Measurements from ENCODE around the gene KRTAP5-7.
"Not testable (repeated sequence)": the region's sequence is repeated elsewhere in the genome, so short reads cannot be mapped to it uniquely, and the experiment has no call there.

The KRTAP5-7 gene

DNA sequence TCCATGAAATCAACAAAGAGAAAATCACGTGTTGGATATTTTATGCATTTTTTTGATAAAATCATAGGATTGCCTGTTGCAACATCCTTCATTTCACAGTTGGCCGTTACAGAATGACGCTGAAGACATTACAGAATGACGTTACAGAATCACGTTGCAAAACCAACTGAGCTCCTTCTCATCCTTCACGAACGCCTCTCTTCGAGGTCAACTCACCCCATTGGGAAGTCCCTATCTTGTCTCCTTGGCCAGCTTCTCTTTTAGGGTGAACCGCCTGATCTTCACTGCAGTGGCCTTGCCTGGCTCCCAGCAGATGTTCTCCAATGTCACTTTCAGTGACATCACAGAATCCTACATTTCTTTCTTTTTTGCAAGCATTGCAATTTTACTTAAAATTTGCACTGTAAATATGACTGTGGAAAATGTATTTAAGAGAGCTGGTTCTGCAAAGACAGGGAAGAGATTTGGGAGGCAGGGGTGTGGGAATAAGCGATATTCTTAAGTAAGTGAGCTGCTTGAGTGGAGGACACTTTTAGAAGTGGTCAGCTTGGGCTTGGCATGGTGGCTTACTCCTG, 5.1 kb downstream of the KRTAP5-7 start:
- no peak for DNase-seq (ENCODE audit: low read depth in 2 of 2)

GRCh38 chr11:71534711-71535608, 7.9 kb downstream of the KRTAP5-7 start:
- not testable (repeated sequence) for DNase-seq (ENCODE audit: low read depth in 2 of 2)

- no peak for DNase-seq (ENCODE audit: low read depth in 2 of 2)
Observed at GRCh38 chr11:71535825-71536224, 8.8 kb downstream of the KRTAP5-7 start.

- DNase-seq (ENCODE audit: low read depth in 2 of 2): no peak
Observed at GRCh38 chr11:71537537-71537936, 10.5 kb downstream of the KRTAP5-7 start.

DNA sequence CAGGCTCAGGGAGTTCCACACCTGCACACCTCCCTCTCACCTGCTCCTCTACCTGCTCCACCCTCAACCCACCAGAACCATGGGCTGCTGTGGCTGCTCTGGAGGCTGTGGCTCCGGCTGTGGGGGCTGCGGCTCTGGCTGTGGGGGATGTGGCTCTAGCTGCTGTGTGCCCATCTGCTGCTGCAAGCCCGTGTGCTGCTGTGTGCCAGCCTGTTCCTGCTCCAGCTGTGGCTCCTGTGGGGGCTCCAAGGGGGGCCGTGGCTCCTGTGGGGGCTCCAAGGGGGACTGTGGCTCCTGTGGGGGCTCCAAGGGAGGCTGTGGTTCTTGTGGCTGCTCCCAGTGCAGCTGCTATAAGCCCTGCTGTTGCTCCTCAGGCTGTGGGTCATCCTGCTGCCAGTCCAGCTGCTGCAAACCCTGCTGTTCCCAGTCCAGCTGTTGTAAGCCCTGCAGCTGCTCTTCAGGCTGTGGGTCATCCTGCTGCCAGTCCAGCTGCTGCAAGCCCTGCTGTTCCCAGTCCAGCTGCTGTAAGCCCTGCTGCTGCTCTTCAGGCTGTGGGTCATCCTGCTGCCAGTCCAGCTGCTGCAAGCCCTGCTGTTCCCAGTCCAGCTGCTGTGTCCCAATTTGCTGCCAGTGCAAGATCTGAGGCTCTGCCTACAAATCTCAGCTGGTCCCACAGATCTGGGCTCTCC, 11.1 kb downstream of the KRTAP5-7 start, which contains the start of gene KRTAP5-8:
TSS of gene KRTAP5-8 (plus strand) at position 49 of the 689 bp plus-strand sequence. CDS start at position 80, 31 bp downstream.
- not testable (repeated sequence) for DNase-seq (ENCODE audit: low read depth in 2 of 2)

DNA sequence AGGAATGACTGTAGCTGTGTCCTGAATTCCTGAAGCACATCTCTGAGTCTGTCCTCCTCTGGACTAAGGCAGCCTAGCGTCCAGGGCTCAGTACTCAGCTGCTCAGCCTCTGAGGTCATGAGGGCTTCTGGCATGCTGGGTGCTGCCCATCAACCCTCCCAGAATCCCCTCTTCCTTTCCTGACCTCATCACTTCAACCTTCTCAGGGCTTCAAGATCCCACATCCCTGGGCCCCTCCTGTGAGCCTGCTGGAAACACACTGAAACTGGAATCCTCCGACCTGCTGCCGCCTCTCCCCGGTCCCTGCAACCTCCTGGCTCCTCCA, 11.6 kb downstream of the KRTAP5-7 start:
- DNase-seq (ENCODE audit: low read depth in 2 of 2): no peak

GRCh38 chr11:71539017-71539416, 11.9 kb downstream of the KRTAP5-7 start:
- no peak for DNase-seq (ENCODE audit: low read depth in 2 of 2)

DNA sequence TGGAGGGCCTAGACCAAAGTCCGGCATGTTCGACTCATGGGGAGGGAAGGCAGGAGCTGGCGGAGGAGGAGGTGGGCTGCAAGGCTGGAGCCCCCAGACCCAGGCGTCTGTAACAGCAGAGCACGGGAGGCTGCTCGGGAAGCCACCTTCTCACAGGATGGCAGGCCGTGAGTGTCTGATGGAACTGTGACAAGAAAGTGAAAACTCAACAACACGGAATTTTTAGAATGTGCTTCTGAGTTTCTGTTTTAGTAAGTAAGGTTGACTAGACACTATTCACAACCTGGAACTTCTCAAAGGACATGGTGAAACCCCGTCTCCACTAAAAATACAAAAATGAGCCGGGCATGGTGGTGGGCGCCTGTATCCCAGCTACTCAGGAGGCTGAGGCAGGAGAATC, 12.9 kb downstream of the KRTAP5-7 start:
- not testable (repeated sequence) for DNase-seq (ENCODE audit: low read depth in 2 of 2)

DNA sequence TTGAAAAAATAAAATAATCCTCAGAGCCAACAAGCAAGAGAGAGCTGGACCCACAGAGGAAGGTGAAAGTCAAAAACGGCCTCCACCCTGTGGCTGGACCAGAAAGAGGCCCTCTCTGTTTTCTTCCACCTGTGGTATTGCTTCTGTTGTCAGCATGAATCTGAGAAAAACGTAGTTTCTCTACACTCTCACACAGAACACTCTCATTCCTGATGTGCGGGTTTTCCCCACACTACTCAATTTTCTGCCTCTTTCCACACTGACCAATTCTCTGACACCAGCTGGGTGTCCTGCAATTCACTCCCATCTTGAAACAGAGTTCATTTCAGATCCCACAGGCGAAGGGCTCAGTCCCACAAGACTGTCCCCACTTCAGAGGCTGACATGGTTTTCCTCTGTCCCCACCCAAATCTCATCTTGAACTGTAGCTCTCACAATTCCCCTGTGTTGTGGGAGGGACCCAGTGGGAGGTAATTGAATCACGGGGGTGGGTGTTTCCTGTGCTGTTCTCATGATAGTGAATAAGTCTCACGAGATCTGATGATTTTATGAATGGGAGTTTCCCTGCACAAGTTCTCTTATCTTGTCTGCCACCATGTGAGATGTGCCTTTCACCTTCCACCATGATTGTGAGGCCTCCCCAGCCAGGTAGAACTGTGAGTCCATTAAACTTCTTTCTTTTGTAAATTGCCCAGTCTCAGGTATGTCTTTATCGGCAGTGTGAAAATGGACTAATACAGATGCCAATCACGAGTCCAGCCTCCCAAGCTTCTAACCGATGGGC, 13.6 kb downstream of the KRTAP5-7 start:
- DNase-seq (ENCODE audit: low read depth in 2 of 2): not testable (repeated sequence)

- no peak for DNase-seq (ENCODE audit: low read depth in 2 of 2)
Observed at GRCh38 chr11:71542382-71542781, 15.3 kb downstream of the KRTAP5-7 start.

DNA sequence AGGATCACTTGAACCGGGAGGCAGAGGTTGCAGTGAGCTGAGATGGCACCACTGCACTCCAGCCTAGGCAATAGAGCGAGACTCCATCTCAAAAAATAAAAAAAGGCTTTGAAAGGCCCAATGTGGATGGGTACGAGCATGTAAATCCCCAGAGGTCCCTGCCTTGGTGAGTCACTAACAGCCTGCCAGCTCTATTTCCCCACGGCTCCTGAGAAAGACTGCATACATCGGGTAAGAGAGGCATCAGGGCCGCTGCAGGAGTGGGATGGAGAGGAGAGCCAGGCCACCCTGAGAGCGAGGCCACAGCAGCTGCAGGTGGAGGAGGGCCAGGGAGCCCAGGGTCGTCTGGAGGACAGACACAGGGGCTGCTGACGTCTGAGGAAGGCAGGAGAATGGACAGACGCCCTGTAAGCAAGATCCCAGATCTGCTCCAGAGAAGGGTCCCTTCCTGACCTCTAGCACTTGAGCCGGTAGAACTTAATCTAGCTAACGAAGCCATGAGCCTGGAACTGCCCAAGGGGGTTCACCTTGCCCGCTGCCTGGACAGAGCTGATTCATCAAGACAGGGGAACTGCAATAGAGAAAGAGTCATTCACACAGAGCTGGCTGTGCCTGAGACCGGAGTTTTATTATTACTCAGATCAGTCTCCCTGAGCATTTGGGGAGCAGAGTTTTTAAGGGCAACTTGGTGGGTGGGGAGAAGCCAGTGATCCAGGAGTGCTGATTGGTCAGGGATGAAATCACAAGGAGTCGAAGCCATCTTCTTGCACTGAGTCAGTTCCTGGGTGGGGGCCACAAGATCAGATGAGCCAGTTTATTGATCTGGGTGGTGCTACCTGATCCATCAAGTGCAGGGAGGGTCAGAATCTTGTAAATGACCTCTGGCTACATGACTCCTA, 16.1 kb downstream of the KRTAP5-7 start:
- no peak for DNase-seq (ENCODE audit: low read depth in 2 of 2)

- DNase-seq (ENCODE audit: low read depth in 2 of 2): no peak
Observed at GRCh38 chr11:71543866-71544265, 16.8 kb downstream of the KRTAP5-7 start.

GRCh38 chr11:71544525-71545214, 17.6 kb downstream of the KRTAP5-7 start:
- DNase-seq (ENCODE audit: low read depth in 2 of 2): no peak

- no peak for DNase-seq (ENCODE audit: low read depth in 2 of 2)
Observed at GRCh38 chr11:71545405-71545966, 18.4 kb downstream of the KRTAP5-7 start.

DNA sequence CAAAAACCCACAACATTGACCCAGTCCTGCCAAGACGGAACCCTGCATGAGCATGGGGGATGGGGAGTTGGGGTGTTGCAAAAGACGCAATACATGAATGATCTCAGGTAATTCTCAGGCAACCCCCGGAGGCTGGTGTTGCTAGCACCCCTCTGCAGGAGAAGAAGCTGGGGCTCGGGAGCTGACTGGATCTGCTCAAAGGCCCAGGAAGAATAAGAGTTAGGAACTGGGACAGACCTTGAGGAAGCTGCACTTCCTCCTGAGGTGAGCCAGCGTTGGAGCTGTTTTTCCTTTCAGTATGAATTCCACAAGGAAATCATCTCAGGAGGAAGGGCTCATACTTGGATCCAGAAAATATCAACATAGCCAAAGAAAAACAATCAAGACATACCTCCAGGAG, 21.1 kb downstream of the KRTAP5-7 start, which contains the start of gene KRTAP5-9:
TSS of gene KRTAP5-9 (plus strand) at position 301 of the 400 bp plus-strand sequence. CDS start 238 bp downstream, outside the sequence.
- no peak for DNase-seq (ENCODE audit: low read depth in 2 of 2)

DNA sequence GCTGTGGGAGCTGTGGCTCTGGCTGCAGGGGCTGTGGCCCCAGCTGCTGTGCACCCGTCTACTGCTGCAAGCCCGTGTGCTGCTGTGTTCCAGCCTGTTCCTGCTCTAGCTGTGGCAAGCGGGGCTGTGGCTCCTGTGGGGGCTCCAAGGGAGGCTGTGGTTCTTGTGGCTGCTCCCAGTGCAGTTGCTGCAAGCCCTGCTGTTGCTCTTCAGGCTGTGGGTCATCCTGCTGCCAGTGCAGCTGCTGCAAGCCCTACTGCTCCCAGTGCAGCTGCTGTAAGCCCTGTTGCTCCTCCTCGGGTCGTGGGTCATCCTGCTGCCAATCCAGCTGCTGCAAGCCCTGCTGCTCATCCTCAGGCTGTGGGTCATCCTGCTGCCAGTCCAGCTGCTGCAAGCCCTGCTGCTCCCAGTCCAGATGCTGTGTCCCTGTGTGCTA, 21.7 kb downstream of the KRTAP5-7 start:
- DNase-seq (ENCODE audit: low read depth in 2 of 2): no peak

DNA sequence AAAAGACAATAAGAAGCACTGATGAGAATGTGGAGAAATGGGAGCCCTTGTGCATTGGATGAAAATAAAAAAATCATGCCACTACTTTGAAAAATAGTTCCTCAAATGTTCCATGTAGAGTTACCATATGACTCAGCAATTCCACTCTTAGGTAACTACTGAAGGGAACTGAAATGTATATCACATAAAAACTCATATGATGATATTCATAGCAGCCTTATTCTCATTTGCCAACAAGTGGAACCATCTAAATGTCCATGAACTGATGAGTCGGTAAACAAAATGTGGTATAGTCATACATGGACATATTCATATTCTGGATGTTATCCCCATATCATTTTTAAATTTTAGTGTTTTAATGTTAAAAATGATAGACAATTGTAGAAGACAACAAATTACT, 24.6 kb downstream of the KRTAP5-7 start:
- no peak for DNase-seq (ENCODE audit: low read depth in 2 of 2)

GRCh38 chr11:71554996-71555395, 27.9 kb downstream of the KRTAP5-7 start:
- no peak for DNase-seq (ENCODE audit: low read depth in 2 of 2)

DNA sequence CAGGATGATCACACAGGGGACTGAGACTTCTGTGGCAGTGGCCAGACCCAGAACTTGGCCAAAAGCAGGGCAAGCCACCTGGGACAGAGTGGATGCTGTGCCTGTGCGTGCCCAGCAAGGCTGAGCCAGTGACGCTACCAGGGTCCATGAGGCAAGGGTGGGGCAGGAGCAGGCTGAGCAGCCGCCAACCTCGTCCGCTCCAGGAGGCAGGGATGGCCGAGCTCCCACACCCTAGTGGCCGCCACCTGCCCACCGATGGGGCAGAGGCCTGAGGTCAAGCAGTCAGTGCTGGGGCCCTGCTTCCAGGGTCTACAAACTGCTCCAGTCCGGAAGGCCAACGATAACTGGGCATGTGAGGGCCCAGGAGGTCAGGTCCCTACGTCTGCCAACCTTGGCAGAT, 28.4 kb downstream of the KRTAP5-7 start:
- no peak for DNase-seq (ENCODE audit: low read depth in 2 of 2)

GRCh38 chr11:71556018-71556417, 29.0 kb downstream of the KRTAP5-7 start:
- no peak for DNase-seq (ENCODE audit: low read depth in 2 of 2)

Data from activated CD8-positive, alpha-beta memory T cell treated with anti-CD3 and anti-CD28 coated beads for 4 hours (primary cell).